NCI-H187 (cell line): ENCODE measurements around the gene TTLL3.

Experiments used
- DNase-seq, 2 experiments: peaks; one replicate each; lab custom pipeline; 2025; lab: John Stamatoyannopoulos, UW

Gene TTLL3

DNA sequence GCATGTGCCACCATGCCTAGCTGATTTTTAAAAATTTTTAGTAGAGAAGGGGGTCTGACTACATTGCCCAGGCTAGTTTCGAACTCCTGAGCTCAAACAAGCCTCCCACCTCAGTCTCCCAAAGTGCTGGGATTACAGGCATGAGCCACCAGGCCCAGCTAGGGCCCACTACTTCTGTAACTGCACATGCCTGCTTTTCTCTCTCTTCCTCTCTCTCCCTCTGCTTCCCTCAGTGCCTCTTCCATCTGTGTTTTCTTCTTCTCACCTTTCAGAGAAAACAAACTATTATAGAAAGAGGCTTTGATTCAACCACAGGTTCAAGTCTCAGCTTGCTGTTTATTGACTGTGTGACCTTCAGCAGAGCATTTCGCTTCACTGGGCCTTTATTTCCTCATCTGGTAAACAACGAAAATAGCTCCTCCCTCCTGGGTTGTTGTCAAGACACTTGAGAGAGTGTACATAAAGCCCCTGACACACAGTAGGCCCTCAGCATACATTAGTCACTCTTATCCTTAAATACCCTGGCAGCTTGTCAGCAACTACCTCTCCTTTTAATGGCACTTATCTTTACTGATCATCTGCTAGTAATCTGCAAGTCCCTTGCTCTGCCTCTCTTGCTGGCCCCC is 28.0 kb upstream of the TTLL3 start:
- DNase-seq = no peak

DNA sequence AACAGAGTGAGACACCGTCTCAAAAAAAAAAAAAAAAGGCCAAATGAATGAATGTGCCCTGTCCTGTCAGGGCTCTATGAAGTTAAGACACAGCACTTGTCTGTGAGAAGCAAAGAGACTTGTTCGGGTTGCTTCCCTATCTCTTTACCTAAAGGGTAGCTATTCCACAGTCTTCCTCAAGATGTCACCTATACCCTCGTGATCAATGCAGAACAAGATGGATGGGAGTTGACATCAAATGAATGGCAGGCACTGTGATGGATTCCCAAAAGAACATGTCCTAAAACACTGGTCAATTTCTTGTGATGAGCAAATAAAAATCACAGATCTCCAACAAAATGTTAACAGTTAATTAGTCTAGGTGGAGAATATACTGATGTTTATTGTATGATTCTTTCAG is 27.3 kb upstream of the TTLL3 start:
- no peak for DNase-seq

DNA sequence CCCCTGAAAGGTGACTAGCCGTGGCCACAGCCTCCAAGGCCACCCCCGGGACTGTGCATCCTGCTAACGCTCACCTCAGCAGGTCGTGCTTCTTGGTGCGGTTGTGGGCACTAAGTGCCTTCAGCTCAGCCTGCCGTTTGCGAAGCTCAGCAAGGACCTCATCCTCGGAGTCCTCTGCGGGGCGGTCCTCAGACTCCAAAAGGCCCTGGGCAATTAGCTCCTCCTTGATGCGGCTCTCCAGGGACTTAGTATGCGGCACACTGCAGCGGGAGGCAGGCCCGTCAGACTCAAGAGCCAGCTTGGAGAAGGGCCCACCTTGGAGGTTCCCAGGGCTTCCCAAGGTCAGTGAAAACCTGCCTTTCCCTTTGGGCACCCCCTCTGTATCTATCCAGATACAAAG is 26.1 kb upstream of the TTLL3 start:
- no peak for DNase-seq

DNA sequence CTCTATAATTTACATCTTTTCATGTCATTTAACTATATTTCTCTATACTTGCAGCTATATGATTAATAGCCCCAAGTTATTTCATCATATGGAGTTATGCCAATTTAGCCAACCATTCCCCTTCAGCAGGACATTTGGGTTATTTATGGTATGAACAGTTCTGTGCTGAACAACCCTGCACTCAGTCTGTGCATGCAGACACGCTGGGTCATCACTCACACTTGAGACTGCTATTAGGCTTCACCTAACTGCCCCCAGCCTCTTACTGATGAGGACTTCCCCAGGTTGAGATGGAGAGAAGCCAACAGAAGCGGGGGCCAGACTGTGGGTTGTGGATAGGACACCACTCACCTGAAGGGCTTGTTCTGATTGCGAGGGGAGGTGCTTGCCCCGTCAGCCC is 25.1 kb upstream of the TTLL3 start:
- DNase-seq = no peak

DNA sequence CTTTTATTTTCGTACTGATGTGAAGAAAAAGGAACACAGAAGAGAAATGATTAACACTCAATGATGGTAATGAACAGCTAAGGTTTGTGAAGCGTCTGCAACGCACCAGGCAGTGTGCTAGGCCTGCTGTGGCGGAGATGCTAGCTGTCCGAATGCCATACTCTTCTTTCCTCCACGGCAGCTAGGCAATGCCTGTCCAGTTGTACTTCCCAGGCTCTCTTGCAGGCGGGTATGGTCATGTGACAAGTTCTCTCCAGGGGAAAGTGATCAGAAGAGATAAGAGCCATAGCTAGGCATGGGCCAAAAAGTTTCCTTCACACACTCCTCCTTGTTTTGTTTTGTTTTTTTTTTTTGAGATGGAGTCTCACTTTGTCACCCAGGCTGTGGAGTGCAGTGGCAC is 24.5 kb upstream of the TTLL3 start:
- no peak for DNase-seq

DNA sequence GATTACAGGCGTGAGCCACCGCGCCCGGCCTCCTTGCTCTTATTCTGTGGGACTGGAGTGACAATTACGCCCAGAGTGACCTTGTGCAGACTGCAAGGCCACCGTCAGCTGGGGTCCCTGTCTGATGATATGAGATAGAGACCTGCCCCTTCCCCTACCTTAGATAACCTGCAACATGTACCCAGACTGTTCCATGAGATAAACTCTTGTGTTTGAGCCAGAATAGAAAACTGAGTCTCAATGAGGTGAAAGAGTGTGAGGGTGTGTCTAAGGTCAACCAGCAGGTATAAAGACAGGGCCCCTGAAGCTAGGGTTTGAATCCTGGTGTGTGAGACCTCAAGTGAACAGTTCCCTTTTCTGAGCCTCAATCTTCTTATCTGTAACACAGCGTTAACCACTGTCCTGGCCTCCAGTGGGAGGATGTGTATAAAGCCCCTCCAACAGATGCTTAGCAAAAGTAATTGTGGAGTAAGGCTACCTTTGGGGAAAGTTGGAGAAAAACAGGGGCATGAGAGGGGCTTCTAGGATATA is 23.8 kb upstream of the TTLL3 start:
- no peak for DNase-seq

DNA sequence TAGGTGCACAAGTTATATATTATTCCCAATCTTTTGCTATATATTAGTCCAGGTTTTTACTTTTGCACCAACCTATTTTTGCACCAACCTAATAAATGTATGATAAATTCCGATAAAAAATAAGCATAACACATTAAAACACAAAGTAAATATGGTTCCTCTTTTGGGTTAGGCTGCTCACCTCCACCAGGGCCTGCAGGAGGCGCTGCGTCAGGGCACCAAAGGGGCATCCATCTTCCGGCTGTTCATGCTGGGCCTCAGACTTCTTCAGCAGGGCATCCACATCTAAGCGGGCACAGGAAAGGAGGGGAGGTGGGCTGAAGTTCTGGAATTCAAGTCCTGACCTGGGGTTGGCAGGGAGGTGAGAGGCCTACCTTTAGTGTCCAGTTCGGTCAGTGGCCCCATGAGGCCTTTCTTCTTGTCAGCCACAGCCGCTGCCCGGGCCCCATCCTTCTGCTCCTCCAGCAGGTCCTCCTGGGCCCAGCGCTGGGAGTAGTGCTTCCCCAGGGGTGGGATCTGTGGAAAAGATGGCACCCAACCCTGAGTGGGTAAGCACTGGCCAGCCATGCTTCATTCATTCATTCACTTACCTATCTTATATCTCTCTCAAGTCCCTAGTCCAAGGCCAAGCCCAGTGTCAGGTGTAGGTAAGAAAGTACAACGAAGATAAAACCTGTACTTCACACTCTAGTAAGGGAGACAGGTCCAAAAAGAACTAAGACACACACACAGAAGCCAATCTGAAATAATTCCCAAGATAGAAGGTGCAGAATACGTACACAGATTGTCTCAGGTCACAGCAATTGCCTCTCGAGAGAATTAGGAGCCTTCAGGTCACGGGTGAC is 23.0 kb upstream of the TTLL3 start:
- no peak for DNase-seq

DNA sequence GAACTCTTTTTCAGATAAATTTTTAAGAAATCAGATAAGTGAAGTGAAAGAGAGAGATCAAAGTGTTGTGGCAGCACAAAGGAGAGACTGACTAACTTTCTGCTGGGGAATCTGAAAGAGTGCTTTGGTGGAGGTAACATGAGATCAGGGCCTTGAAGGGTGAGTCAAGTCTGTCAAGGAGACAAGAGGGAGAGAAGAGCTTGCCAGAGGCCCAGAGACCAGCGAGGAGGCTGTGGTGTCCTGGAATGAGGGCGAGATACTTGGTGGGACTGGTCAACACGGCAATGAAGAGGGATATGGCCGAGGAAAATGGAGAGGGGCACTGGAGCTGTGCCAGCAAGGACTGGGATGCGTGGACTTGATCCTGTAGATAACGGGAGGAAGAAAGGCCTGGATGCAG is 22.3 kb upstream of the TTLL3 start:
- no peak for DNase-seq

DNA sequence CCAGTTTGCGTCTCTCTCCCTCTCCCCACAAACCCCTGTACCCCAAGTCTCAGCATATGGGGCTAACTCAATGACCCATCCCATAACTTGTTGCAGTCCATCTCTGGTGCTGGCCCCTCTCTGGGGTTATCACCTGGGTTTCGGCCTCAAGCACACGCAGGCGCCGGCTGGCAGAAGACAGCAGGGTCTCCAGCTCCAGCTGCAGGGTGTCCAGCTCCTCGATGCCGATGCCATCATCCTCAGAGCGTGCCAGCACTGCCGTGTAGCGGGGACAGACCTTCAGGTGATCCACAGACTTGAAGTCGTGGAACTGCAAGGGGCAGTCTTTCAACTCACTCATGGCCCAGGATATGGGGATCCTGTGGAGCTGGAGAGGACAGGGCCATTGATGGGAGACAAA is 18.9 kb upstream of the TTLL3 start:
- DNase-seq = no peak

DNA sequence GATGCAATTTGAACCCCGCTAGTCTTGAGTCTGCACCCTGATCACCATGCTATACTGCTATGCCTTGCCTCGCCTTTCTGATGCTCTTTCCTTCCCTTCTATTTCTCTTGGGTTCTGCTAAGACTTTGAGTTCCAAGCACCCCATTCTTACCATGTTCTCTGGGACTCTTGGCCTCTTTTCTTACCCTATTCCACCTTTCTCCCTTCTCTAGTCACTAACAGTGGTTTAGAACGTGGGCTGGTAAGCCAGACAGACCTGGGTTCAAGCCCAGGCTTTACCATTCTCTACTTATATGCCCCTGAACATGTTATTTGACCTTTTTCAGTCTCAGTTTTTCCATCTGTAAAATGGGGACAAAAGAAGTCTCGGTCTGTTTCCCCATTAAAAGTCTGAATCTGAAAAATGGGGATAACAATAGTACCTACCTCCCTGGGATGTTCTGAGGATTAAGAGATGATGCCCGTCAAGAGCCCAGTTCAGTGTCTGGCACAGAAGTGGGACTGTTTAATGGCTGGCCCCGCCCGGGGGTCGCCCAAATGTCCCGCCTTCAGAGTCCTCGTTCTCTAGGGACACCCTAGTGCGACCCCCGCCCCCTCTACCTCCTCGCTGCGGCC is 18.2 kb upstream of the TTLL3 start:
- no peak for DNase-seq

DNA sequence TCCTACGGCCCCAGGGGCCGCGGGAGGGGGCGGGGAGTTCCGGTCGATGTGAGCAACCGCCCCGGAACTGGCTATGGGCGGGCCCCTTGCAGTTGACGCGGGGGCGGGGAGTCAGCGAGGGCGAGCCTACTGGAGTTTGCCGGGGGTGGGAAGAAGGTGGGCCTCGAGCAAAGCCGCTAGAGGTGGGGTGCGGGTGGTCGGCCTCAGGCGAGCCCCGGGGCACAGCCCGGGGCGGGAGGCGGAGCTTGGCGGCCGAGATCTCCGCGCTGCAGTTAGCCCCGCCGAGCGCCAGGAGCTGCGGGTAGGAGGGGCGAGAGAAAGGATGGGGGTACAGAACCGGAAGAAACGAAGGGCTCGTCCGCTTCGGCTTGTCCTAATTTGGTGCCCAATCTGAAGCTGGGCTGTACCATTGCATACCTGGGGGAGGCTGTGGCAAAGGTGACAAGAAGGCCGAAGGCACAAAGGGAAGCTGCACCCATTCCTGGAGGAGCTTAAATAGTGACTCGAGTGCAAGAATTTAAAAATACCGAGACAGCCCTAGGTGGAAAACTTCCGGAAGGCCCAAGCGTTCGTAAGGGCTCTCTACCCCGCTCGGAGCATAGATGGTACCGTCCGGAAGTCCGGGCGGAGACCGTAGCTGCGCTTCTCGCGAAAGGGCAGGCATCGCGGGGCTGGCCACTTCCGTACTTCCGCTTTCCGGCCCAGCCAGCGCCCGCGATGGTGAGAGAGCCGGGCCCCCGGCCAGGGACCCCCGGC is 17.5 kb upstream of the TTLL3 start, which contains the start of the genes ARPC4 and TADA3:
Gene ARPC4, plus strand, starts transcription at position 678 of the 756 bp plus-strand sequence. Its CDS starts 40 bp downstream, at position 718.
Gene TADA3, minus strand, starts transcription at position 69 of the 756 bp plus-strand sequence. CDS start 1,007 bp downstream, outside the sequence.
- DNase-seq = peak; percentile 62 to 87

DNA sequence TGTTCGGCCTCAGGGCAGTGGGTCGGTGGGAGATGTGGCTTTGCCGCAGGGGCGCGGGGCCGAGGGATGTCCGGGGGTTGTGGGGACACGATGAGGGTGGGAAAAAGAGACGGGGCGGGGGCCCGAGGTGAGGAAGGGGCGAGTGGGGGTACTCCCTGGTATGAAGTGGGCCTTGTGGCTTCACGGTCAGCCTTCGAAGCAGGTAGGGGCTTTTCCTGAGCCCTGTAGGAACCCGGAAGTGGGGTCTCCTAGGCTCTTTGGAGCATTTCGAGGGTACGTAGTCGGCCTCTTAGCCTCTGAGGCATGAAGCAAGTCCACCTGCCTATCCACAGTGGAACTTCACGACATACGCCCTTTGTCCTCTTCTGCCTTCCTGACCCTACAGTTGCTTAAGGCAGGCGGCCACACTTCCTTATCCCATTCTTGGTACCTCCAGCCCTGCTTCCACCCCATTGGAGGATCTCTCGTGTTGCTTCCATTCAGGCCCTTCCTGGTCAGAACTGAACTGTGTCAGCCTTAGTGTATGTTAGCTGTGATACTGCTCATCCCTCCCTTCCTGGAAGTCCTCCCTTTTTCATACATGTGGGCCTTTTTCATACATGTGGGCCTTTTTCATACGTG is 16.8 kb upstream of the TTLL3 start:
- no peak for DNase-seq

DNA sequence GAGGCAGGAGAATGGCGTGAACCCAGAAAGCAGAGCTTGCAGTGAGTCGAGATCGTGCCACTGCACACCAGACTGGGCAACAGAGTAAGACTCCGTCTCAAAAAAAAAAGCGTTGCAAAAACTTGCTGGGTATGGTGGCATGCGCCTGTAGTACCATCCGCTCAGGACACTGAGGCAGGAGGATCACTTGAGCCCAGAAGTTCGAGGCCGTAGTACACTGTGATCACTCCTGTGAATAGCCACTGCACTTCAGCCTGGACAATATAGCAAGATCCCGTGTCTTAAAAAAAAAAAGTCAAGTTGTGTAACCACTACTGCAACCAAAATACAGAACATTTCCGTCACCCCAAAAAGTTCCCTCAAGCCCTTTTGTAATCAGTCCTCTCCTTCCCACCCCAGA is 15.7 kb upstream of the TTLL3 start:
- no peak for DNase-seq

DNA sequence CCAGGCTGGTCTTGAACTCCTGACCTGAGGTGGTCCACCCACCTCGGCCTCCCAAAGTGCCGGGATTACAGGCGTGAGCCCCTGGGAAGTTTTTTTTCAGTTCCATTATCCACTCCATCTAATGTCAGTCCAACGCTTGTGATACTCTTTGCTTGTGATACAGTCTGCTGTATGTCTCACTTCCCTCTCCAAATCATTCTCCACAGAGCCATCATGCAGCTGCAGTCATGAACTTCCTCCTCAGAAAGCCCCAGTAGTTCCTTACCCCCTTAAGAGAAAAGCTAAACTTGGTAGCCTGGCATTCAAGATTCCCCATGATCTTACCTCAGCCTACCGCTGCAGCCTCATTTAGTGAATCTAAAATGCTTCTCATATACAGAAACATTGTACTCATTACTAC is 14.9 kb upstream of the TTLL3 start:
- no peak for DNase-seq

DNA sequence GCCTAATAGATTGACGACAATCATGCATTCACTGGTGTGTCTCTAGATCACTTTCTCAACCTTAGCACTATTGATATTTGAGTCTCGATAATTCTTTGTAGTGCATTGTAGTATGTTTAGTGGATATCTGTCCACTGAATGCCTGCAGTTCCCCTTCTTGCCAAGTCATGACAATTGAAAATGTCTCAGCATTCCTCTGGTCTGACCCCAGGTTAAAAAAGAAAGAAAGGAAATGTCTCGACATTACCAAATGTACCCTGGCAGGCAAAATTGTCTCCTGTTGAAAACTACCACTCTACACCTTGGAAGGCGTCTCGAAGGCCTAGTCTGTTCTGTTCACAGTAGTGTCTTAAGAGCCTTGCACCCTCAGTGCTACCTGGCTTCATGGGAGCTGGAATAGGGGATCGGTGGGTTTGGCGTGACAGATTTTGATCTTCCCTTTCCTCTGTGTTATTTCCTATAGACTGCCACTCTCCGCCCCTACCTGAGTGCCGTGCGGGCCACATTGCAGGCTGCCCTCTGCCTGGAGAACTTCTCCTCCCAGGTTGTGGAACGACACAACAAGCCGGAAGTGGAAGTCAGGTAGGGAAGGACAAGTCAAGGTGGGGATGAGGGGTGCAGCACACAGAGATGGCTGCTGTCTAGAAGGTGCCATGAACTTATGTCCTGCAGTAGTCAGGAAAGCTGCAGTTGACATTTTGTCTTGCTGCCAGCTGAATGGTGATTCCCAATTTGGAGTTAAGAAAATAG is 12.7 kb upstream of the TTLL3 start:
- no peak for DNase-seq

DNA sequence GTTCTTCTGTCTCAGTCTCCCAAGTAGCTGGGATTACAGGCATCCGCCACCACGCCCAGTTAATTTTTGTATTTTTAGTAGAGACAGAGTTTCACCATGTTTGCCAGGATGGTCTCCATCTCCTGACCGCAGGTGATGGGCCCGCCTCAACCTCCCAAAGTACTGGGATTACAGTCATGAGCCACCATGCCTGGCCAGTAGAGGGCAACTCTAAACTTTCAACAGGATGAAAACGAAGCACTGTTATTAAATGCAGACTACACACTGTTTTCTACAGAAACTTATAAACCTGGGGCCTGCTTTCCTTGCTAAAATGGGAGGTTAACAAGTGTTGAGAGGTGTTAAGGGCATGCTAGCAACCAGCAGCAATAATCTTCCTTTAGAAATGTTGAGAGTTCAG is 9.5 kb upstream of the TTLL3 start:
- DNase-seq = no peak

DNA sequence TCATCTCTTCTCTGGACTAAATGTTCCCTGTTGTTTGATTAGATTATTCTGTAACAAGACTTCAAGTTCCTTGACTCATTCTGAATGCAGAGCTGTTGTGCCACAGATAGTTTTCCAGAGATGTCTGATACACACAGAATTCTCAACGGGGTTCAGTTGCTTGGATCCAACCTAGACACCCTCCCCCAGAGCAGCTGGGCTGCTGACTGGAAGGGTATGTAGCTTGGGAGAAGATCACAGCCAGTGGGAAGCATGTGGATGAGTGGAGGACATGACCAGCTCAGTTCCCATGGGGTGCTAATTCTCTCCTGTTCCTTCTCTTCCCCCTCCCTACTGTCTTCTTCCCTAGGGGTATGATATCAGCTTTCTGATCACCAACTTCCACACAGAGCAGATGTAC is 6.6 kb upstream of the TTLL3 start:
- no peak for DNase-seq

DNA sequence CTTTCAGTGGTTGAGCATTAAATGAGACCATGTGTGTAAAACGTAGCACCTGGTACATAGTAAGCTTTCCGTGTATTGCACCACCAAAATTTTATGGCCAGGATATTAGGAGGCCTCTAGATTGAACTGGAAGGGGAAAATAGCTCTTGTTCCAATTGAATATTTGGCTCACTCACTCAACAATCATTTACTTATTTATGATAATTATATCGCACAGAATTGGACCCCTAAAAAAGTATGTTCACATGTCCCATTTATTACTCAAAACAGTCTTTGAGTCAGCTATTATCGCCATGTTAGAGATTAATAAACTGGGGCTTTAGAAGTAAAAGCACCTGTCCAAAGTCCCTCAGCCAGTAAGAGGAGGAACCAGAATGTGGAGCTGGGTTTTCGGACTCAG is 5.1 kb upstream of the TTLL3 start:
- DNase-seq = no peak

DNA sequence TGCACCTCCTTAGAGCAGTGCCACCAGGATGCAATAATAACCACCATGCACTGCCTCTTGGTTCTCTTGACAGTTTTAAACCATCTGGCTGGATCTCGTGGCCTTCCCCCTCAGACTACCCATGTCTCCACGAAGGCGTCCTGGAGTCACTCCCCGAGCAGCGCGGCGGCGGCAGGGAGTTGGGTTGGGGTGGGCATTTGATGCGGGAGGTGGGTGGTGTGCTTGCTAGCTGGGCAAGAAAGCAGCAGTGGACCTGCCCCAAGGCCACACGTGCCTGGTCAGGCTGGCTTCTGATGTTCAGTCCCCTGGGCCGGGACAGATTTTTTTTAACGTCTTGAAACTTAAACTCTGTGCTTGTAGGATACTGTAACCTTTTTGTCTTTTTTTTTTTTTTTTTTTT is 3.9 kb upstream of the TTLL3 start:
- DNase-seq = no peak

DNA sequence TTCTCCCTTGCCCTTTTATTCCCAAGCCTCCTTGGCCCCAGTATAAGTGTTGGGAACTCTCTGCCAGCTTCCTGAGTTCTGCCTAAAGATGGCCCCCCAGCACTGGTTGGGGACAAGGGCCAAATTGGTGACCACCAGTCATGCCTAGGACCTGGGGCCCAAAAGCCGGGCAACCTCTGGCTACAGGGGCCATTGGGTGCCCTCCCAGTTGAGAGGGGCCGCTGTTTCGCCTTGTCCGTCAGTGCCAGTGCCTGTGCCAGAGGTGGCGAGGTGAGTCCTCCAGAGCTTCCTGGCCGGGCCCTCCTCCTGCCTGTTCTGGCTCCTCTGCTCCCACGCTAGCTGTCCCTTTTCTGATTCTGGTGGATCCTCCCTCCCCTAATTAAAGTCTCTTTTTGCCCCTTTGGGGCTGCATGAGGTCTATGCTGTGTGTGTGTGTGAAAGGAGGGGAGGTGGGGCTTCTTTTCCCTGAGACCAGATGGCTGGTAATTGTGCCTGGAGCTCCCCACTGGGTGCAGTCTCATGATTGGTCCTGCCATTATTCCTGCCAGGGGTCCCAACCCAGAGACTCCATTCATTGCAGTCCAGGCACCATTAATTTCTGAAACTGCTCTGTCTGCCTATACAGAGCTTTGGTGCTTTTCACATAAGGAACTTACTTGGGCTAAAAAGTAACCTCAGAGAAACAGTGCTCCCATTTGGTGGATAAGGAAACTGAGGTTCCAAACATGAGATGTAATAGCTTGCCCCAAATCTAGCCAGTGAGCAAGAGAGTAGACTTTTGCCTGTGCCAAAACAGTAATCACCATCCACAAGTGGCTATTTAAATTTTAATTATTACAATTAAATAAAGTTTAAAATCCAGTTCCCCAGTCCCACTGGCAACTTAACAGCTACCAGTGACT is 3.1 kb upstream of the TTLL3 start:
- DNase-seq = no peak
